Measurements from ENCODE around the gene DUSP16. TPM values are rescaled to one million over a fixed set of nuclear protein-coding genes. Genes with fewer than 3 reads are reported as not detected.

Gene DUSP16
- total and polyA plus RNA-seq, 2 of the 8 experiments (the other 6 are each of a cell fraction or from before 2014, with no cell fraction given) = 31.6 to 55.9 TPM

GRCh38 chr12:12449533-12450025 is 113.1 kb downstream of the DUSP16 start:
- Histone ChIP-seq H2AK5ac (ENCODE audit: low read depth, low read length) (no peak overlapping the region), H3K79me2 (ENCODE audit: control insufficient read depth in 1 of 2, insufficient read depth in 2 of 2, low read length in 2 of 2) (no peaks in the 10 kb centered on the region), H3K18ac (ENCODE audit: extremely low read depth, low read length) (no peak overlapping the region), H4K5ac (ENCODE audit: insufficient read length, low read depth, low read length) (no peak overlapping the region), H3K9me3 (ENCODE audit: insufficient read depth in 2 of 2, low read depth in 1 of 2, low read length in 1 of 2) (no peaks in the 10 kb centered on the region), H3K9ac (replicated peaks in 1 of 4; ENCODE audit: extremely low read depth in 1 of 4, low read depth in 3 of 4, low read length in 3 of 4) (no peak overlapping the region), H3K23ac (ENCODE audit: insufficient read length) (no peak overlapping the region), H3K27ac (ENCODE audit: low read depth, low read length) (no peak overlapping the region), H2BK12ac (ENCODE audit: low read depth, low read length) (no peak overlapping the region), H4K91ac (replicated peaks; ENCODE audit: insufficient read length, low read length) (no peak overlapping the region), H2BK5ac (ENCODE audit: low read depth, low read length) (no peak overlapping the region), H4K8ac (ENCODE audit: extremely low read depth, insufficient read depth, low read length) (no peak overlapping the region), H3K4me3 (ENCODE audit: extremely low read depth in 1 of 4, insufficient read depth in 2 of 4, low read depth in 3 of 4, low read length in 4 of 4) (no peak overlapping the region), H3K4me1 (replicated peaks in 1 of 4; ENCODE audit: control insufficient read depth in 3 of 4, insufficient read depth in 4 of 4, low read length in 3 of 4) (peaks cover 0 to 3% (median 0%) of the 10 kb centered on the region in 4 experiments; a peak in 1 of 7 replicates), H2BK20ac (ENCODE audit: low read length) (no peak overlapping the region), H3K27me3 (replicated peaks in 1 of 4; ENCODE audit: control insufficient read depth in 3 of 4, extremely low read depth in 1 of 4, insufficient read depth in 3 of 4, low read length in 3 of 4) (no peaks in the 10 kb centered on the region), H4K20me1 (replicated peaks in 1 of 2; ENCODE audit: control insufficient read depth in 1 of 2, insufficient read depth in 2 of 2, low read length in 2 of 2) (no peaks in the 10 kb centered on the region), H2BK15ac (ENCODE audit: low read length) (no peak overlapping the region), H2AFZ (ENCODE audit: low read length) (no peak overlapping the region), H3K4me2 (ENCODE audit: insufficient read depth in 1 of 2, low read depth in 2 of 2, low read length in 2 of 2) (no peak overlapping the region), H3K14ac (ENCODE audit: insufficient read length) (no peak overlapping the region), H2BK120ac (replicated peaks; ENCODE audit: low read depth, low read length) (no peak overlapping the region), H3K56ac (replicated peaks; ENCODE audit: insufficient read length, low read depth, low read length) (no peak overlapping the region), H3K79me1 (ENCODE audit: low read depth, low read length) (no peaks in the 10 kb centered on the region), H3K4ac (replicated peaks; ENCODE audit: insufficient read length, low read depth, low read length) (no peak overlapping the region), H3K36me3 (ENCODE audit: control insufficient read depth in 2 of 4, insufficient read depth in 4 of 4, low read length in 3 of 4) (no peaks in the 10 kb centered on the region), H3K23me2 (ENCODE audit: low read depth, low read length) (no peaks in the 10 kb centered on the region)
- ChIA-PET POLR2A (ENCODE audit: partially characterized antibody) (no interaction called here), CTCF (ENCODE audit: partially characterized antibody) (no interaction called here)
- FAIRE-seq (no peak), DNase-seq (ENCODE audit: low read depth in 1 of 2, low spot score in 2 of 2) (no peak)
- WGBS, 2 experiments (ENCODE audit: extremely low coverage in 1 of 2, insufficient coverage in 1 of 2, insufficient read length in 1 of 2, insufficient replicate concordance in 2 of 2, low coverage in 1 of 2, low lambda C conversion rate in 2 of 2, missing lambda C conversion rate in 1 of 2) = 92% methylated on average over 13 of the region's 13 CpGs; no CpG with 5 or more reads in 1 of the 2 experiments
- TF ChIP-seq CBX8 (IDR thresholded peaks at IDR 0.05; ENCODE audit: borderline replicate concordance, low read depth, low read length) (no peak), CHD1 (IDR thresholded peaks at IDR 0.05; ENCODE audit: low read depth, low read length) (no peak), EP300 (IDR thresholded peaks at IDR 0.05; ENCODE audit: borderline replicate concordance in 1 of 2, low read depth in 2 of 2, low read length in 2 of 2) (no peak), SRF (IDR thresholded peaks at IDR 0.05; ENCODE audit: low read depth, low read length) (no peak), SUZ12 (IDR thresholded peaks at IDR 0.05; ENCODE audit: low read length) (no peak), PHF8 (conservative IDR thresholded peaks at IDR 0.05; ENCODE audit: low read depth, low read length) (no peak), JUN (IDR thresholded peaks at IDR 0.05; ENCODE audit: low read depth, low read length) (no peak), CBX5 (IDR thresholded peaks at IDR 0.05; ENCODE audit: low read depth, low read length) (no peak), POU5F1 (IDR thresholded peaks at IDR 0.05; ENCODE audit: low read depth, low read length) (no peak), NRF1 (IDR thresholded peaks at IDR 0.05; ENCODE audit: low read depth, low read length) (no peak), RAD21 (IDR thresholded peaks at IDR 0.05 in 1 of 2, conservative IDR thresholded peaks at IDR 0.05 in 1 of 2; ENCODE audit: low read depth in 2 of 2, low read length in 2 of 2) (no peak)
